ENCODE data around the gene CACNA1I. TPM values are rescaled to one million over a fixed set of nuclear protein-coding genes. Genes with fewer than 3 reads are reported as not detected.

CACNA1I gene
- total RNA-seq, 4 donors from 2014 or later: not detected

GRCh38 chr22:39689421-39689820 lies 118.9 kb downstream of the CACNA1I start:
- TF ChIP-seq POLR2A (IDR thresholded peaks at IDR 0.05): no peak
- TF ChIP-seq CTCF (IDR thresholded peaks at IDR 0.05 in 4 of 5, conservative IDR thresholded peaks at IDR 0.05 in 1 of 5): no peak
- no peak overlapping the region for H3K4me3 ChIP-seq
- H3K27me3 ChIP-seq: peaks cover 37 to 45% (median 42%) of the 10 kb centered on the region in 3 donors
- no peaks in the 10 kb centered on the region for H3K9me3 ChIP-seq
- ATAC-seq (no peak), DNase-seq (no peak)
- H3K4me1 ChIP-seq: no peaks in the 10 kb centered on the region
- no peaks in the 10 kb centered on the region for H3K36me3 ChIP-seq
- in situ Hi-C loops (cut with MboI; ENCODE audit: low sequenced_read_pairs in 4 of 4): no loop called here
- no peak overlapping the region for H3K27ac ChIP-seq
- intact Hi-C loops (cut with DNase I; ENCODE audit: low total_unique reads): no loop called here

DNA sequence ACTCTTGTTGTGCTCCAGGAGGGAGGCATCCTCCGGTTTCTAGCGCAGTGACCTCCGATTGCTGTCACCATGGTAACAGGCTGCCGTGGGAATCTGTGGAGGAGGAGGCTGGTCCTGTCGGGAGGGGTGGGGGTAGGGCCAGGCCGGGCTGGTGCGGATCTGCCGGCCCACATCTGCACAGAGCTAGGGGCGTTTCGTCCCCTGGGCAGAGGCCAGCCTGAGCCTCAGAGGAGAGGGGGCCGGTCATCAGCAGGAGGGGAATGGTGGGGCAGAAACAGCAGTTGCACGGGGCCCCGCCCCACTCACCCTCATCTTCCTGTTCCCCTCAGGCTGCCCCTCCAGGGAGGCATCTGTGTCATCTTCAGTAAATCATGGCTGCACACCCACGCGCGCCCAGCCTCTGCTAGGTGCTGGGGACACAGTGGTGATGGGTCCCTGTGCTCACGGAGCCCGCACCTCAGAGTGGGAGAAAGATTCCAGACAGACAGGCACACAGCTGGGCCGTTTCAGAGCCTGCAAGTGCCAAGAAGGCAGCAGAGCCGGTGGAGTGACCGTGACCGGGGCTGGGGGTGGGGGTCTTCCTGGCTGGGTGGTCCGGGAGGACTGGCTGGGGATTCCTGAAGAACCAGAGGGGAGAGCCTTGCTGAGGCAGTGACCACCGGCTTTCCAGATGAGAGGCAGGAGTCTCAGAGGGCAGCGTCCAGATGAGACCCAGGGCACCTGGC lies 120.5 kb downstream of the CACNA1I start:
- H3K27ac ChIP-seq: no peak overlapping the region
- TF ChIP-seq CTCF (IDR thresholded peaks at IDR 0.05 in 4 of 5, conservative IDR thresholded peaks at IDR 0.05 in 1 of 5): no peak
- TF ChIP-seq POLR2A (IDR thresholded peaks at IDR 0.05): no peak
- ATAC-seq (no peak), DNase-seq (no peak)
- no peaks in the 10 kb centered on the region for H3K4me1 ChIP-seq
- no peaks in the 10 kb centered on the region for H3K36me3 ChIP-seq
- no peaks in the 10 kb centered on the region for H3K9me3 ChIP-seq
- in situ Hi-C loops (cut with MboI; ENCODE audit: low sequenced_read_pairs in 4 of 4): no loop called here
- intact Hi-C loops (cut with DNase I; ENCODE audit: low total_unique reads): no loop called here
- peaks cover 29 to 45% (median 33%) of the 10 kb centered on the region in 3 donors for H3K27me3 ChIP-seq
- H3K4me3 ChIP-seq: no peak overlapping the region

DNA sequence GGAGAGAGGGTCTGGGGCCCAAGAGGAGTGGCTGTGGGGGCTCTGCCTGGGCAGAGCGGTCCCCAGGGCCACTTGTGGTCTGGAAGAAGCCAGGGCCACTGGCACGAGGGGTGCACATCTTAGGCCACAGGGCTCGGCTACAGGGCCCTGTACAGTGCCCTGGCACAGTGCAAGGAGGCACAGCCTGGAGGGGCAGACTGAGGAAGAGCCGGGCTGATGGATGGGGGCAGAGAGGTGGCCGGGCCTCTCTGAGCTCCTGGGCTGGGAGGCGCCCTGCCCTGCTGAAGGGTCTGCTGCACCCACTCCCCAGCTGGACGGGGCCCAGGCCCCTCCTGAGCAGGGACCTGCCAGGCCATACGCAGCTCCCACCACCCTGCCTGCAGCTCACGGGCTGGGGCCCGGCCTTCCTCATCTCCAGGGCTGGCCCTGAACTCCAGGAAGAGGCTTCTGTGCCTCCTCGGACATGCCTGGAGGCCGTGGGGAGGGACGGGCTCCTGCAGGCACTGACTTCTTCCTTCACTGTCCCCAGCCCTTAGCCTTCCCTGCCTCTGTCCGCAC lies 123.5 kb downstream of the CACNA1I start:
- no peak for TF ChIP-seq POLR2A (IDR thresholded peaks at IDR 0.05)
- no peak for TF ChIP-seq CTCF (IDR thresholded peaks at IDR 0.05 in 4 of 5, conservative IDR thresholded peaks at IDR 0.05 in 1 of 5)
- Histone ChIP-seq H3K9me3 (no peaks in the 10 kb centered on the region), H3K27me3 (peaks cover 19 to 39% (median 21%) of the 10 kb centered on the region in 3 donors), H3K36me3 (no peaks in the 10 kb centered on the region), H3K27ac (no peak overlapping the region), H3K4me3 (no peak overlapping the region), H3K4me1 (no peaks in the 10 kb centered on the region)
- intact Hi-C loops (cut with DNase I; ENCODE audit: low total_unique reads) (no loop called here), in situ Hi-C loops (cut with MboI; ENCODE audit: low sequenced_read_pairs in 4 of 4) (no loop called here)
- DNase-seq (no peak), ATAC-seq (no peak)

DNA sequence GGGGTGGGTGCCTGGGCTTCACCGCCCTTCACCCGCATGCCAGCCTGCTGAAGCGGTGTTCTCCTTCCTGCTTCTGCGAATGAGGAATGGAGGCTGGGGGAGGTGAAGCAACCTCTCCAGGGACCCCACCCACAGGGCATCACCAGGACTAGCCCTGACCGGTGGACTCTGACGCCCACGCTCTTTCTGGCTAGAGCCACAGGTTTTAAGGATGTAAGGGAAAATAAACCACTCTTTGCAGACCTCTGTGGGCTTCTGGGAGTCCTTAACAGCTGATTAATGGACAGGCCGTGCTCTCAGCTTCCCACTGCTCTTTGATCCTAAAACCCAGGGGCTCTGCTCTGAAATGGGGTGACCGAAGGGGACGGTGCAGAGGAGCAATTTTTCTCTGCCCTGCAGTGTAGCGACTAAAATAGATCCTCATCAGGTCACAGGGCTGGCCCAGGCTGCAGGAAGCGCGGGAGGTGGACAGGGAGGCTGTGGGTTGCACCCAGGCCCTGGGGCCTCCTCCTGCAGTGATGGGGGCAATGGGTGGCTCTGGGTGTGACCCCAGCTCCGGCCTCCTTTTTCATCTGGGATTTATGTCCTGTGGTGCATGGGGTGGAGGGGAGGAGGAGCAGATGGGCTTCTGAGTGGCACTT lies 127.4 kb downstream of the CACNA1I start:
- in situ Hi-C loops (cut with MboI; ENCODE audit: low sequenced_read_pairs in 4 of 4): no loop called here

More for the DNA sequence above, 127.4 kb downstream of the CACNA1I start:
- no peak for ATAC-seq
- Histone ChIP-seq H3K27me3 (peaks cover 0 to 9% (median 3%) of the 10 kb centered on the region in 3 donors), H3K36me3 (no peaks in the 10 kb centered on the region), H3K27ac (no peak overlapping the region), H3K4me3 (no peak overlapping the region), H3K9me3 (no peaks in the 10 kb centered on the region), H3K4me1 (no peaks in the 10 kb centered on the region)
- intact Hi-C loops (cut with DNase I; ENCODE audit: low total_unique reads): no loop called here
- no peak for DNase-seq
- TF ChIP-seq CTCF (IDR thresholded peaks at IDR 0.05 in 4 of 5, conservative IDR thresholded peaks at IDR 0.05 in 1 of 5): no peak
